GM18505 (cell line): Measurements from ENCODE around the gene TFPT.
A peak's percentile ranks its signal among the peaks of the same experiment; 100 is the strongest.

ENCODE experiments used
- ATAC-seq: cut with Tn5 transposase; IDR thresholded peaks from one replicate; pipeline ENCODE4 v1.9.1; 2021; ENCODE audit not compliant: unreplicated experiment
- POLR2A ChIP-seq: IDR thresholded peaks from 4 replicates; pipeline ENCODE4 v1.6.1; 2011; ENCODE audit warnings: borderline replicate concordance; ENCODE audit not compliant: insufficient read depth, insufficient read length; ENCODE audit errors: extremely low read depth

TFPT gene

GRCh38 chr19:54154603-54155345 lies 39.3 kb upstream of the TFPT start:
- ATAC-seq, result no peak
- no peak for TF ChIP-seq POLR2A

DNA sequence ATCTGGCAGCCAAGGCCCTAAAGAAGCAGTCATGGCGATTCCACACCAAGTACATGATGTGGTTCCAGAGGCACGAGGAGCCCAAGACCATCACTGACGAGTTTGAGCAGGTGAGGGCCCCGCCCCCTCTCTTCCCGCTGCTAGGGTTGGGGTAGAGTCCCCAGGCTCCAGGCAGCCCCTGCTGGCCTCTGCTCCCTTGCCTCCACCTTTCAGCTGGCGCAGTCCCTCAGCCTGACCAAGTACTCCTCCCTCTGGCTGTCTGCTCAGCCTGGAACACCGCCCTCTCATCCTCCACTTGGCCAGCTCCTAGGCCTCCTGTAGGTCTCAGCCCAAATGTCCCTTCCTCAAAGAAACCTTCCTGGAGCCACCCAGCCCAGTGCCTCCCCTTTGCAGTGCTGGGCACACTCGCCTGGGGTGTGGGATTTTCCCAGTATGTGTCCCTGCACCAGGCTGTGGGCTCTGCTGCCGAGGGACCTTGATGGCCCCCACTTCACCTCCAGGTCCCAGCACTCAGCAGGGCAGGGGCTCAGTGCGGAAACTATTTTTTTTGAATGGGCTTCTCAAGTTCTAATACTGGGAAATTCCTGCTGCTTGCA lies 38.4 kb upstream of the TFPT start:
- ATAC-seq, result no peak
- TF ChIP-seq POLR2A, result no peak

GRCh38 chr19:54152878-54153524 lies 37.5 kb upstream of the TFPT start:
- TF ChIP-seq POLR2A, result peak; percentile 32

DNA sequence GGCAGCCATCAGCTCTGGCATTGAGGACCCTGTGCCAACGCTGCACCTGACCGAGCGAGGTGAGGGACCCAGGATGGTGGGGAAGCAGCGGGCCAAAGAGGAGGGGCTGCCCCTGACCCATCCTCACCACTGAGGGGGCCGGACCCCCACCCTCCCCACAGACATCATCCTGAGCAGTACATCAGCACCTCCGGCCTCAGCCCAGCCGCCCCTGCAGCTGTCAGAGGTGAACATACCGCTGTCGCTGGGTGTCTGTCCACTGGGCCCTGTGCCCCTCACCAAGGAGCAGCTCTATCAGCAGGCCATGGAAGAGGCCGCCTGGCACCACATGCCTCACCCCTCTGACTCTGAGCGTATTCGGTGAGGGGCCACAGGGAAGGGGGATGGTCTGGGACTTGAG lies 36.8 kb upstream of the TFPT start:
- ATAC-seq, result no peak
- TF ChIP-seq POLR2A, result no peak

More at GRCh38 chr19:54152878-54153524, 37.5 kb upstream of the TFPT start:
- ATAC-seq, result no peak

DNA sequence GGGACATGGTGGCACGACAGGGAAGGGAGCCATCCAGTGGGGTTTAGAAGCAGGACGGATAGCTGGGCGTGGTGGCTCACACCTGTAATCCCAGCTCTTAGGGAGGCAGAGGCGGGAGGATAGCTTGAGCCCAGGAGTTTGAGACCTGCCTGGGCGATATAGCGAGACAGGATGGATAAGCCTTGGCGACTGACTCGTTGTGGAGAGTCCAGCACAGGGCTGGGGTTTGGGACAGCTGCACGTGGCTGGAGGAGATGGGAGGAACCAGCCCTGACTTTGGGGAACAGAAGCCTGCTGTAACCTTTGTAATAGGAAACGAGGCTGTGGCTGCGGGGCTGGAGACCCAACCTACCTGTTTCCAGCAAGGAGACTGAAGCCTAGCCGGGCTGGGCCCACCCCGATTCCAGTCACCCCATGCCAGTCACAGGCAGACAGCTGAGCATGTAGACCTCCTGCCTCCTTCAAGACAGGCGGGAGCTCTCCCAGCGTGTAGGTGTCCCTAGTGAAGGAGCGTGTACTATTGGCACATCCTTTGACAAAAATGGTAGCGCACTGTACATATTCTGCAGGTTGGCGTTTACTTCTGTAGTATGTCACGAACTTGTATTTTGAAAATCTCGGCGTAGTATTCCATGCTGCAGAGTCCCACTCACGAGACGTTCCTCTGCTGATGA lies 36.0 kb upstream of the TFPT start:
- no peak for ATAC-seq
- no peak for TF ChIP-seq POLR2A

GRCh38 chr19:54149021-54149812 lies 33.8 kb upstream of the TFPT start:
- no peak for TF ChIP-seq POLR2A
- no peak for ATAC-seq

- no peak for ATAC-seq
- TF ChIP-seq POLR2A, result no peak
Measured at GRCh38 chr19:54148158-54148557, 32.7 kb upstream of the TFPT start.

- no peak for TF ChIP-seq POLR2A
- ATAC-seq, result no peak
Measured at GRCh38 chr19:54147676-54148075, 32.2 kb upstream of the TFPT start.

DNA sequence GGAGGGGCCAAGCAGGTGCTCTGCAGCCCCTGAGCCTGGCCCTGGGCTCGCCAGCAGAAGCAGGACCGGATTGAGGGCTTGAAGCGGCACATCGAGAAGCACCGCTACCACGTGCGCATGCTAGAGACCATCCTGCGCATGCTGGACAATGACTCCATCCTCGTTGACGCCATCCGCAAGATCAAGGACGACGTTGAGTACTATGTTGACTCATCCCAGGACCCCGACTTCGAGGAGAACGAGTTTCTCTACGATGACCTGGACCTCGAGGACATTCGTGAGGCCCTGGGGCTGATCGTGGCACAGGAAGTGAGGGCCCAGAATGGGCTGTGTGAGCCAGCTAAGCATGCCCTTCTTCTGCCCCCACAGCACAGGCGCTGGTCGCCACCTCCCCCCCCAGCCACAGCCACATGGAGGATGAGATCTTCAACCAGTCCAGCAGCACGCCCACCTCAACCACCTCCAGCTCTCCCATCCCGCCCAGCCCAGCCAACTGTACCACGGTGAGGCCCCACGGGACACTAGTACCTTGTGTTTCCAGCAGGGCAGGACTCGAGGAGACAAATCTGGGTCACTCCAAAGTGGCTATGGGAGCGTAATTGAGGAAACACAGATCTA lies 30.2 kb upstream of the TFPT start:
- ATAC-seq, result no peak
- no peak for TF ChIP-seq POLR2A

- no peak for TF ChIP-seq POLR2A
- ATAC-seq, result no peak
Measured at GRCh38 chr19:54142166-54142780, 26.8 kb upstream of the TFPT start.

DNA sequence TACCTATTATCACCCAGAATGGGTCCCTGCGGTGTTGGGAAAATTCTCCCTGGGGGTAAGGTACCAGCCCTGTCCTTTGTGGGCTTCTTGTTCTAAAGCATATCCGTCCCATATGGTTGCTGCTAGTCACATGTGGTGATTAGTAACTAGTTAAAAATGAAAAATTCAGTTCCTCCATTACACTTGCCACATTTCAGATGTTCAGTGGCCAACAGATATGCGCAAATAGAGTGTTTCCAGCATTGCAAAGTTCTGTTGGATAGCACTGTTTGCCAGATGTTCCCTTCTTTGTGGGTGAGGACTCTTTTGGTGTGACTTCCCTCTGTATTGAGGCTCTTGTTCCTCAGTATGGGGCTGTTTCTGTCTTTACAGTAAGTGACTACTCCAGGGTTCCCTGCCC lies 25.9 kb upstream of the TFPT start:
- no peak for ATAC-seq
- no peak for TF ChIP-seq POLR2A
